GM20000 (cell line): ENCODE measurements around the gene HS3ST3B1.

ENCODE experiments used
- DNase-seq: peaks from one replicate; pipeline ENCODE4 v3.0.0; 2012; ENCODE audit warnings: low spot score
- CTCF ChIP-seq: IDR thresholded peaks from 2 replicates; pipeline ENCODE4 v1.5.1; 2012; ENCODE audit warnings: mild to moderate bottlenecking, control low read depth; ENCODE audit errors: extremely low read depth, missing control alignments

Gene HS3ST3B1

DNA sequence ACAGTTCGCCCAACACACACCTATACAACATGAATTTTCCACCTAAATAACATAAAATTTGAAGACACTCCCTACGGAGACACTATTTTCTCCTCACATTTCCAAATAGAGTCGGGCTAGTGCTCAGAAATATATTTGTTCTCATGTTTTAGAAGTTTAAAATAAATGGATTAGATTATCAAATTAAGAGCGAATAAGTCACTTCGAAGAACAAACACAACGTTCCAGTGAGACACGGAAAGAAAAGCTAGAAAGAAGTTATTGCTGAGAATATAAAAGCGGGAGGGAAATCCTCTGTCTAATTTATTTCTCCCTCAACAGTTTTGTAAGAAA is 2.0 kb upstream of the HS3ST3B1 start:
- DNase-seq, result peak; percentile 23
- TF ChIP-seq CTCF, result no peak

GRCh38 chr17:14299280-14300141 is 1.4 kb upstream of the HS3ST3B1 start:
- DNase-seq, result peak; percentile 40
- no peak for TF ChIP-seq CTCF

GRCh38 chr17:14301279-14302090 is 604 bp downstream of the HS3ST3B1 start:
- TF ChIP-seq CTCF, result no peak
- DNase-seq, result peak; percentile 49

DNA sequence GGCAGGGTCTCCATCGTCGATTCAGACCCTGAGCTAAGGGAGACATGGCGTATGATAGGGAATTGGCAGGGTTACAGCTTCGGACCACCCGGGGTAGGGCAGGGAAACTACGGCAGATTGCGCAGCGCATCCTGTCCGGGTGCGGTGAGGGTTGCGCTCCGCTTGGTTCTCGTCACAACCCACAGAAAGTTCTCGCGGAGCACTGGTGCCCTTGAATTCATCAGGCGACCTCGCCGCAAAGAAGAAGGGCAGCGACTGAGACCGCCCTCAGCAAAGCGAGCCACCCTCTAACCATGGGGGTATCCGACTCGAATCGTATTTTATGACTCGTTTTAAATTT is 1.2 kb downstream of the HS3ST3B1 start:
- TF ChIP-seq CTCF, result no peak
- peak; percentile 70 for DNase-seq

DNA sequence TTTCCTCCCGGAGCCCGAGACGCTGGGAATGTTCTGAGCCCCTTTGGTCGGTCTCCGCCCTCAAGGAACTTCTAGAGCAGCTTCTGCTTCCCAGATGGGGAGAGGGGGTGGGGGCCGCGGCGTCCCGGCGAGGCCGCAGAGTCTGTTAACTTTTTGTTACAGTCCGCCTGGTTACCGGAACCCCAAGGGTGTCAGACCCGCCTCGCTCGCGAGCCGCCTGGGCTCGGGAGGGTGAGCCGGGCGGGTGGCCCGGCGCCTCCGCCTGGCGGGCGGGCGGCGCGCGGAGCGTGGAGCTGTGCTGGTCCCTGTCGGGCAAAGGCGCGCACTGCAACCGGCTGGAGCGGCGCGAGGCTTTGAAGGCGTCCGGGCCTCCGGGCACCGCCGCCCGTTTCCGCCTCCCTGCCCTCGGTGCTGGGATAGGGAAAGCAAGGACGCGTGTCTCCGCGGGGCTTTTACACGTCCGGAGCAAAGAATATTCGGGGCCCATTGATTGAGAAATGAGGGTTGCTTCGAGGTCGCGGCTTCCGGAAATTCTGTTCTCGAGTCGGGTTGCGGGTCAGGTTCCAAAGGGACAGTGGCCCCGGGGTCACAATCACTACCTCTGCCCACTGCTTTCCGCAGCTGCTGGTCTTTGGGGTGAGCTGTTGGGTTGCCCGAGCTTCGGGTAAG is 1.7 kb downstream of the HS3ST3B1 start:
- TF ChIP-seq CTCF, result peak; percentile 74

GRCh38 chr17:14303343-14304221 is 2.7 kb downstream of the HS3ST3B1 start:
- no peak for TF ChIP-seq CTCF
- peak; percentile 40 for DNase-seq

More for the DNA sequence above, 1.7 kb downstream of the HS3ST3B1 start:
- peak; percentile 90 for DNase-seq
